ENCODE data around the gene UBN1. TPM values are rescaled to one million over a fixed set of nuclear protein-coding genes. Genes with fewer than 3 reads are reported as not detected.
A peak's percentile ranks its signal among the peaks of the same experiment; 100 is the strongest.

Gene UBN1
- total and polyA plus RNA-seq, 10 of the 15 experiments (the other 5 are each of a cell fraction or from before 2014, with no cell fraction given) = 2.1 to 32.5 (median 13.9) TPM

GRCh38 chr16:4846901-4847773 is at the start of gene UBN1, which contains the start of gene GLYR1 (continued):
- TF ChIP-seq RELB (IDR thresholded peaks at IDR 0.05; ENCODE audit: low read depth) (peak; percentile 85), ZNF622 (IDR thresholded peaks at IDR 0.05) (no peak), RAD21 (IDR thresholded peaks at IDR 0.05; ENCODE audit: insufficient read depth, low read depth, low read length) (no peak), POLR2A (IDR thresholded peaks at IDR 0.05; ENCODE audit: low read depth, low read length) (peak; percentile 96), RELA (IDR thresholded peaks at IDR 0.05; ENCODE audit: borderline replicate concordance, partially characterized antibody) (peak; percentile 98), SMC3 (IDR thresholded peaks at IDR 0.05; ENCODE audit: borderline replicate concordance, low read length) (no peak), KLF5 (IDR thresholded peaks at IDR 0.05; ENCODE audit: partially characterized antibody) (no peak), GATAD2B (conservative IDR thresholded peaks at IDR 0.05; ENCODE audit: low read depth) (no peak; the same call in none of the 2 replicates), SPI1 (IDR thresholded peaks at IDR 0.05; ENCODE audit: borderline replicate concordance, insufficient read depth, low read depth, low read length) (no peak), FOXM1 (IDR thresholded peaks at IDR 0.05; ENCODE audit: low read depth, low read length) (no peak), CHD2 (IDR thresholded peaks at IDR 0.05; ENCODE audit: borderline replicate concordance, low read depth, low read length) (peak; percentile 79; the same call in 1 of the 2 replicates), KDM1A (IDR thresholded peaks at IDR 0.05; ENCODE audit: borderline replicate concordance) (no peak), HCFC1 (IDR thresholded peaks at IDR 0.05; ENCODE audit: low read length) (peak; percentile 54), TCF3 (IDR thresholded peaks at IDR 0.05; ENCODE audit: borderline replicate concordance, insufficient read depth, low read depth, low read length) (0 out of 2 replicates have a peak, but pooled peaks have one; percentile 30), CREB1 (IDR thresholded peaks at IDR 0.05; ENCODE audit: low read depth) (peak; percentile 93), MAX (IDR thresholded peaks at IDR 0.05; ENCODE audit: low read depth, low read length) (peak; percentile 98), EGR1 (IDR thresholded peaks at IDR 0.05; ENCODE audit: borderline replicate concordance in 1 of 2, low read depth in 2 of 2, low read length in 2 of 2) (0 out of 3 replicates have a peak, but pooled peaks of 1 of the 2 experiments have one; percentile 19), ZNF24 (IDR thresholded peaks at IDR 0.05) (0 out of 2 replicates have a peak, but pooled peaks have one; percentile 7), POLR2AphosphoS5 (IDR thresholded peaks at IDR 0.05; ENCODE audit: low read length) (peak; percentile 87), IKZF1 (conservative IDR thresholded peaks at IDR 0.05) (peak; percentile 91), PAX5 (IDR thresholded peaks at IDR 0.05; ENCODE audit: borderline replicate concordance, low read depth, low read length) (peak; percentile 41; the same call in 1 of the 2 replicates), TARDBP (IDR thresholded peaks at IDR 0.05; ENCODE audit: borderline replicate concordance) (no peak)
- TF ChIP-seq, protein P1, sequence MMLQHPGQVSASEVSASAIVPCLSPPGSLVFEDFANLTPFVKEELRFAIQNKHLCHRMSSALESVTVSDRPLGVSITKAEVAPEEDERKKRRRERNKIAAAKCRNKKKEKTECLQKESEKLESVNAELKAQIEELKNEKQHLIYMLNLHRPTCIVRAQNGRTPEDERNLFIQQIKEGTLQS (IDR thresholded peaks at IDR 0.05; ENCODE audit: borderline replicate concordance, extremely low read depth, low read depth, low read length) = peak; percentile 95; the same call in 1 of the 2 replicates
- TF ChIP-seq, protein P2, sequence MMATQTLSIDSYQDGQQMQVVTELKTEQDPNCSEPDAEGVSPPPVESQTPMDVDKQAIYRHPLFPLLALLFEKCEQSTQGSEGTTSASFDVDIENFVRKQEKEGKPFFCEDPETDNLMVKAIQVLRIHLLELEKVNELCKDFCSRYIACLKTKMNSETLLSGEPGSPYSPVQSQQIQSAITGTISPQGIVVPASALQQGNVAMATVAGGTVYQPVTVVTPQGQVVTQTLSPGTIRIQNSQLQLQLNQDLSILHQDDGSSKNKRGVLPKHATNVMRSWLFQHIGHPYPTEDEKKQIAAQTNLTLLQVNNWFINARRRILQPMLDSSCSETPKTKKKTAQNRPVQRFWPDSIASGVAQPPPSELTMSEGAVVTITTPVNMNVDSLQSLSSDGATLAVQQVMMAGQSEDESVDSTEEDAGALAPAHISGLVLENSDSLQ (IDR thresholded peaks at IDR 0.05) = peak; percentile 50; the same call in 1 of the 2 replicates
- TF ChIP-seq, protein P3, sequence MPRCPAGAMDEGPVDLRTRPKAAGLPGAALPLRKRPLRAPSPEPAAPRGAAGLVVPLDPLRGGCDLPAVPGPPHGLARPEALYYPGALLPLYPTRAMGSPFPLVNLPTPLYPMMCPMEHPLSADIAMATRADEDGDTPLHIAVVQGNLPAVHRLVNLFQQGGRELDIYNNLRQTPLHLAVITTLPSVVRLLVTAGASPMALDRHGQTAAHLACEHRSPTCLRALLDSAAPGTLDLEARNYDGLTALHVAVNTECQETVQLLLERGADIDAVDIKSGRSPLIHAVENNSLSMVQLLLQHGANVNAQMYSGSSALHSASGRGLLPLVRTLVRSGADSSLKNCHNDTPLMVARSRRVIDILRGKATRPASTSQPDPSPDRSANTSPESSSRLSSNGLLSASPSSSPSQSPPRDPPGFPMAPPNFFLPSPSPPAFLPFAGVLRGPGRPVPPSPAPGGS (IDR thresholded peaks at IDR 0.05; ENCODE audit: borderline replicate concordance, insufficient read depth, low read depth, low read length, poor library complexity, severe bottlenecking) = no peak
